ENCODE data around the gene ACTL8.

The ACTL8 gene

DNA sequence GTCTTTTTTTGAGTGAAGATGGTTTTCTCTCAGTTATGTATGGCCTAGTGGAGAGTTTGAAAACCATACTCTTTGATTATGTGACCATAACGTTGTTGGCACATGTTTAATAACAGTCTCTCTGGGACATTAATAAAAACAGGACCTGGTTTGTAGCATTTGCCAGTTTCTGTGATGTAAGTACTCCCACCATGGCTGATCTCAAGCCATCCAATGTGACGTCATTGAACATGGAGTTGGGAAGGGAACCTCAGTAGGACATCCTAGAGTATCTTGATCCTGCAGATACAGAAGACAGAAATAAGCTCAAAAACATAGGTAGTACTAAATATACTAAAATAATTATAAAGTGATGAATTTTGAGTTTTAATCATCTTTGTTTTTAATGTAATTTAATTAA is 107.0 kb downstream of the ACTL8 start:
- Histone ChIP-seq H3K27ac (ENCODE audit: low read depth, low read length) (no peak overlapping the region), H4K5ac (ENCODE audit: low read length) (no peak overlapping the region), H3K23ac (ENCODE audit: low read length) (no peak overlapping the region), H2BK5ac (ENCODE audit: low read length) (no peak overlapping the region), H4K8ac (ENCODE audit: low read depth, low read length) (no peak overlapping the region), H3K9ac (ENCODE audit: low read length) (no peak overlapping the region), H3K36me3 (ENCODE audit: control insufficient read depth, insufficient read depth, low read length) (no peaks in the 10 kb centered on the region), H3K27me3 (ENCODE audit: insufficient read depth, low read length, poor library complexity) (no peaks in the 10 kb centered on the region), H3K79me2 (ENCODE audit: control insufficient read depth, insufficient read depth, low read length) (no peaks in the 10 kb centered on the region), H3K79me1 (ENCODE audit: low read length) (no peaks in the 10 kb centered on the region), H2AK5ac (ENCODE audit: low read length) (no peak overlapping the region), H3K4ac (ENCODE audit: low read depth, low read length) (no peak overlapping the region), H3K4me3 (ENCODE audit: low read length) (no peak overlapping the region), H3K18ac (ENCODE audit: low read length) (no peak overlapping the region), H2BK15ac (replicated peaks; ENCODE audit: low read depth) (no peak overlapping the region), H3K4me1 (ENCODE audit: control insufficient read depth, low read depth, low read length) (no peaks in the 10 kb centered on the region), H2BK120ac (ENCODE audit: low read depth, low read length) (no peak overlapping the region), H3K4me2 (ENCODE audit: low read length) (no peak overlapping the region), H3K56ac (ENCODE audit: low read length) (no peak overlapping the region)
- DNase-seq = no peak
- WGBS (ENCODE audit: extremely low coverage, insufficient coverage, low lambda C conversion rate) = no CpG with 5 or more reads among the region's 2 CpGs

DNA sequence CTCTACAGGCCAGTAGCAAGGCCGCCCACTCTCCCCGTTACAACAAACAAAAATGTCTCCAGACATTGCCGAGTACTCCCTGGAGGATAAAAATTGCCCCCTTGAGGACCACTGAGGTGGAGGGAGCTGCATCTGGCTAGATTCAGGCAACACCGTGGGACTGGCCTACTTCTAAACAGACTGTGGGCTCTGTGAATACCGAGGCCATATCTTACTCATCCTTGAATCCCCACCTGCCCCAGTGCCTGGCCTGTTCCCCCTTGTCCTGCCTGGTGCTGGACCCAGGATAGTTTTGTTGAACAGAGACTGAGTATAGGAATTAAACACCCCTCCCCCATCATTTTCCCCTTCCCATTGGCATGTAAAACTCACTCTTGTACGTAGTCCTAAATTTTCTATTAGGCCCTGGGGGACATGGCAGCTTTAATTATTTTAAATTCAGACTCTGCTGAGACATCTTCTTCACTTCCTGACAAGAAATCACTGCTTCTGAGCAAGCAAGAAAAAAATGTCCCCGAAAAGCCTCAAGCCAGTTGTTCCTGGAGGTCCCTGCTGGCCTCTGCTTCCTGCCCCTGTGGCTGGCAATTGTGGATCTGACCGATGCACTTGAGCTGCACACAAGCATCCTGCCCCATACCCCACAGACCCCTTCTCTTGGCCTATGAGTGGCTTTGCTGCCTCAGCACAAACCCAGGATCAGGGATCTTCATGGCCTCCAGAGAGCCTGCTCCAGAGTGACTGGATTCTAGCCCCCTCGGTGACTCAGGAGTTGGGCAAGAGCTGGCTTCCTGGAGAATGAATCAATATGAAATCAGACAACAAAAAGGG is 111.0 kb downstream of the ACTL8 start:
- Histone ChIP-seq H3K27ac (ENCODE audit: low read depth, low read length) (no peak overlapping the region), H3K27me3 (ENCODE audit: insufficient read depth, low read length, poor library complexity) (no peaks in the 10 kb centered on the region), H3K36me3 (ENCODE audit: control insufficient read depth, insufficient read depth, low read length) (no peaks in the 10 kb centered on the region), H3K79me1 (ENCODE audit: low read length) (no peaks in the 10 kb centered on the region), H3K4me3 (ENCODE audit: low read length) (no peak overlapping the region), H2BK15ac (replicated peaks; ENCODE audit: low read depth) (no peak overlapping the region), H3K56ac (ENCODE audit: low read length) (no peak overlapping the region), H3K4me1 (ENCODE audit: control insufficient read depth, low read depth, low read length) (no peaks in the 10 kb centered on the region), H3K4me2 (ENCODE audit: low read length) (no peak overlapping the region), H3K9ac (ENCODE audit: low read length) (no peak overlapping the region), H2BK120ac (ENCODE audit: low read depth, low read length) (no peak overlapping the region), H4K8ac (ENCODE audit: low read depth, low read length) (no peak overlapping the region), H3K18ac (ENCODE audit: low read length) (no peak overlapping the region), H3K4ac (ENCODE audit: low read depth, low read length) (no peak overlapping the region), H2BK5ac (ENCODE audit: low read length) (no peak overlapping the region), H3K23ac (ENCODE audit: low read length) (no peak overlapping the region), H2AK5ac (ENCODE audit: low read length) (no peak overlapping the region), H4K5ac (ENCODE audit: low read length) (no peak overlapping the region), H3K79me2 (ENCODE audit: control insufficient read depth, insufficient read depth, low read length) (no peaks in the 10 kb centered on the region)
- WGBS (ENCODE audit: extremely low coverage, insufficient coverage, low lambda C conversion rate) = no CpG with 5 or more reads among the region's 9 CpGs
- DNase-seq = peak; percentile 19

DNA sequence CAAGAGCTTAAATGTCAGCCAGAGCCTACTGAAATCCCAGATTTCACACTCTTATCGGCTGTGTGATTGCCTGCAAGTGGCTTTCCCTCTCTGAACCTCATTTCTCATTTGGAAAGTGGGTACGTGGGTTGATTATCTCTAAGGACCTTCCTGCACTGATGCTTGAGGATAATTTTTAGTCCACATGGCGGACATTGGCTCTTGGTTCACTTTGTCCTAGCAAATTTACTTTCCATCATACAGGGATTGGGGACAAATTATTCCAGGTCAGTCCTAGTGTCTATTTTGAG is 111.6 kb downstream of the ACTL8 start:
- Histone ChIP-seq H3K79me2 (ENCODE audit: control insufficient read depth, insufficient read depth, low read length) (no peaks in the 10 kb centered on the region), H3K4ac (ENCODE audit: low read depth, low read length) (no peak overlapping the region), H3K9ac (ENCODE audit: low read length) (no peak overlapping the region), H4K5ac (ENCODE audit: low read length) (no peak overlapping the region), H2BK5ac (ENCODE audit: low read length) (no peak overlapping the region), H3K4me3 (ENCODE audit: low read length) (no peak overlapping the region), H3K27ac (ENCODE audit: low read depth, low read length) (no peak overlapping the region), H3K23ac (ENCODE audit: low read length) (no peak overlapping the region), H3K4me2 (ENCODE audit: low read length) (no peak overlapping the region), H3K27me3 (ENCODE audit: insufficient read depth, low read length, poor library complexity) (no peaks in the 10 kb centered on the region), H2BK120ac (ENCODE audit: low read depth, low read length) (no peak overlapping the region), H3K36me3 (ENCODE audit: control insufficient read depth, insufficient read depth, low read length) (no peaks in the 10 kb centered on the region), H2BK15ac (replicated peaks; ENCODE audit: low read depth) (no peak overlapping the region), H3K79me1 (ENCODE audit: low read length) (no peaks in the 10 kb centered on the region), H3K56ac (ENCODE audit: low read length) (no peak overlapping the region), H4K8ac (ENCODE audit: low read depth, low read length) (no peak overlapping the region), H2AK5ac (ENCODE audit: low read length) (no peak overlapping the region), H3K18ac (ENCODE audit: low read length) (no peak overlapping the region), H3K4me1 (ENCODE audit: control insufficient read depth, low read depth, low read length) (no peaks in the 10 kb centered on the region)
- no CpG with 5 or more reads among the region's 3 CpGs for WGBS (ENCODE audit: extremely low coverage, insufficient coverage, low lambda C conversion rate)
- no peak for DNase-seq

DNA sequence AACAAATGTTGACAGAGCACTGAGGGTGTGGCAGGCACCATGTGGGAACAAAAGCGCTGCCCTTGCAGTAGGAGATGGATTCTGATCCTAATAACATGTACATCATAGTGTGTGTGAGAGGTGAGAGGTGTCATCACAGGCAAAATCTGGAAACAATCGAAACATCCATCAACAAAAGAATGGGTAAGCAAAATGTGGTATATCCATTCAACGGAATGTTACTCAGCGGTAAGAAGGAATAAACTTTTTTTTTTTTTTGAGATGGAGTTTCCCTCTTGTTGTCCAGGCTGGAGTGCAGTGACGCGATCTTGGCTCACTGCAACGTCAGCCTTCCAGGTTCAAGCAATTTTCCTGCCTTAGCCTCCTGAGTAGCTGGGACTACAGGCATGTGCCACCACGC is 112.3 kb downstream of the ACTL8 start:
- WGBS (ENCODE audit: extremely low coverage, insufficient coverage, low lambda C conversion rate) = no CpG with 5 or more reads among the region's 8 CpGs
- Histone ChIP-seq H2BK120ac (ENCODE audit: low read depth, low read length) (no peak overlapping the region), H2AK5ac (ENCODE audit: low read length) (no peak overlapping the region), H3K36me3 (ENCODE audit: control insufficient read depth, insufficient read depth, low read length) (no peaks in the 10 kb centered on the region), H3K4me1 (ENCODE audit: control insufficient read depth, low read depth, low read length) (no peaks in the 10 kb centered on the region), H3K27ac (ENCODE audit: low read depth, low read length) (no peak overlapping the region), H3K9ac (ENCODE audit: low read length) (no peak overlapping the region), H2BK5ac (ENCODE audit: low read length) (no peak overlapping the region), H3K4me3 (ENCODE audit: low read length) (no peak overlapping the region), H4K8ac (ENCODE audit: low read depth, low read length) (no peak overlapping the region), H3K4me2 (ENCODE audit: low read length) (no peak overlapping the region), H2BK15ac (replicated peaks; ENCODE audit: low read depth) (no peak overlapping the region), H3K18ac (ENCODE audit: low read length) (no peak overlapping the region), H3K23ac (ENCODE audit: low read length) (no peak overlapping the region), H4K5ac (ENCODE audit: low read length) (no peak overlapping the region), H3K79me1 (ENCODE audit: low read length) (no peaks in the 10 kb centered on the region), H3K4ac (ENCODE audit: low read depth, low read length) (no peak overlapping the region), H3K56ac (ENCODE audit: low read length) (no peak overlapping the region), H3K27me3 (ENCODE audit: insufficient read depth, low read length, poor library complexity) (no peaks in the 10 kb centered on the region), H3K79me2 (ENCODE audit: control insufficient read depth, insufficient read depth, low read length) (no peaks in the 10 kb centered on the region)
- DNase-seq = no peak

- no peak overlapping the region for H2BK120ac ChIP-seq (ENCODE audit: low read depth, low read length)
- H2BK5ac ChIP-seq (ENCODE audit: low read length) = no peak overlapping the region
- H2AK5ac ChIP-seq (ENCODE audit: low read length) = no peak overlapping the region
- H3K4me2 ChIP-seq (ENCODE audit: low read length) = no peak overlapping the region
- no peak overlapping the region for H3K4ac ChIP-seq (ENCODE audit: low read depth, low read length)
- H3K36me3 ChIP-seq (ENCODE audit: control insufficient read depth, insufficient read depth, low read length) = no peaks in the 10 kb centered on the region
- no peaks in the 10 kb centered on the region for H3K27me3 ChIP-seq (ENCODE audit: insufficient read depth, low read length, poor library complexity)
- no peak for DNase-seq
- no peak overlapping the region for H3K18ac ChIP-seq (ENCODE audit: low read length)
- H3K4me1 ChIP-seq (ENCODE audit: control insufficient read depth, low read depth, low read length) = peaks cover 1% of the 10 kb centered on the region
- H3K9ac ChIP-seq (ENCODE audit: low read length) = no peak overlapping the region
- H3K4me3 ChIP-seq (ENCODE audit: low read length) = no peak overlapping the region
- no peaks in the 10 kb centered on the region for H3K79me1 ChIP-seq (ENCODE audit: low read length)
- H3K56ac ChIP-seq (ENCODE audit: low read length) = no peak overlapping the region
- no peak overlapping the region for H2BK15ac ChIP-seq (replicated peaks; ENCODE audit: low read depth)
- no peak overlapping the region for H3K23ac ChIP-seq (ENCODE audit: low read length)
- H3K27ac ChIP-seq (ENCODE audit: low read depth, low read length) = no peak overlapping the region
- no peak overlapping the region for H4K5ac ChIP-seq (ENCODE audit: low read length)
- no peak overlapping the region for H4K8ac ChIP-seq (ENCODE audit: low read depth, low read length)
- no peaks in the 10 kb centered on the region for H3K79me2 ChIP-seq (ENCODE audit: control insufficient read depth, insufficient read depth, low read length)
- no CpG with 5 or more reads among the region's 3 CpGs for WGBS (ENCODE audit: extremely low coverage, insufficient coverage, low lambda C conversion rate)
These were observed 114.7 kb downstream of the ACTL8 start for GRCh38 chr1:17869815-17870214.

DNA sequence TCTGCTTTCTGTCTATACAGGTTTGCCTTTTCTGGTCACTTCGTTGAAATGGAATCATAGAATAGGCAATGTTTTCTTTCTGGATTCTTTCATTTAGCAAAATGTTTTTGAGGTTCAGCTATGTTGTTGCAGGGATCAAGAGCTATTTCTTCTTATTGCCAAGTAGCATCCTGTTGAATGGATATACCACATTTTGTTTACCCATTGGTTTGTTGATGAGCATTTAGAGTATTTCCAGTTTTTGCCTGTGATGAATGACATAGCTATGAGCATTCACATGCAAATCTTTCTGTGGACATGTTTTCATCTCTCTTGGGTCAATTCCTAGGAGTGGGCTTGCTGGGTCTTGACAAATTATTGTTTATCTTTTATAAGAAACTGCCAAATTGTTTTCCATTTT is 115.5 kb downstream of the ACTL8 start:
- H2BK120ac ChIP-seq (ENCODE audit: low read depth, low read length) = no peak overlapping the region
- no peak for DNase-seq
- no peak overlapping the region for H3K4me3 ChIP-seq (ENCODE audit: low read length)
- H3K56ac ChIP-seq (ENCODE audit: low read length) = no peak overlapping the region
- H3K4ac ChIP-seq (ENCODE audit: low read depth, low read length) = no peak overlapping the region
- H3K4me1 ChIP-seq (ENCODE audit: control insufficient read depth, low read depth, low read length) = peaks cover 6% of the 10 kb centered on the region
- no peak overlapping the region for H3K9ac ChIP-seq (ENCODE audit: low read length)
- H3K27ac ChIP-seq (ENCODE audit: low read depth, low read length) = no peak overlapping the region
- no peak overlapping the region for H4K8ac ChIP-seq (ENCODE audit: low read depth, low read length)
- H3K23ac ChIP-seq (ENCODE audit: low read length) = no peak overlapping the region
- no peak overlapping the region for H2BK15ac ChIP-seq (replicated peaks; ENCODE audit: low read depth)
- H4K5ac ChIP-seq (ENCODE audit: low read length) = no peak overlapping the region
- no peak overlapping the region for H3K4me2 ChIP-seq (ENCODE audit: low read length)
- no peaks in the 10 kb centered on the region for H3K27me3 ChIP-seq (ENCODE audit: insufficient read depth, low read length, poor library complexity)
- no peak overlapping the region for H2BK5ac ChIP-seq (ENCODE audit: low read length)
- no peak overlapping the region for H2AK5ac ChIP-seq (ENCODE audit: low read length)
- no peak overlapping the region for H3K18ac ChIP-seq (ENCODE audit: low read length)
- WGBS (ENCODE audit: extremely low coverage, insufficient coverage, low lambda C conversion rate) = no CpG with 5 or more reads among the region's 1 CpG
- H3K79me1 ChIP-seq (ENCODE audit: low read length) = no peaks in the 10 kb centered on the region
- H3K36me3 ChIP-seq (ENCODE audit: control insufficient read depth, insufficient read depth, low read length) = no peaks in the 10 kb centered on the region
- H3K79me2 ChIP-seq (ENCODE audit: control insufficient read depth, insufficient read depth, low read length) = no peaks in the 10 kb centered on the region
